CD4-positive, alpha-beta T cell (primary cell): ENCODE data around the gene RBBP9. TPM values are rescaled to one million over a fixed set of nuclear protein-coding genes. Genes with fewer than 3 reads are reported as not detected.

Experiments
- ATAC-seq: fragments of 200-7000 bp; cut with Tn5 transposase; one replicate; pipeline ENCODE4 v1.10.0; 2022; ENCODE audit warnings: mild to moderate bottlenecking; ENCODE audit not compliant: poor library complexity
- CTCF ChIA-PET: fragments of 350-600 bp; sonication (Branson Sonifier 250); formaldehyde crosslinking; loops from one replicate; lab custom pipeline; 2021; ENCODE audit warnings: antibody characterized with exemption, inconsistent platforms; lab: Charles Lee
- POLR2A ChIA-PET: fragments of 350-600 bp; sonication (Branson Sonifier 250); formaldehyde crosslinking; loops from one replicate; lab custom pipeline; 2021; ENCODE audit warnings: antibody characterized with exemption, inconsistent platforms; lab: Charles Lee
- DNase-seq, 14 experiments: peaks; one replicate each; pipeline ENCODE4 v3.0.0-alpha.2; 2013 to 2020; ENCODE audit warnings: mixed read lengths in 2 of 14
- H3K27ac ChIP-seq, 2 donors: one replicate each; pipeline versions ENCODE4 v1.5.1 to v1.7.0; 2013; ENCODE audit warnings: low read length in 2 of 2, low read depth in 1 of 2, mild to moderate bottlenecking in 1 of 2
- H3K27me3 ChIP-seq, 2 experiments: 1 replicate in 1 of 2; 2 replicates in 1 of 2; pipeline versions ENCODE4 v1.6.1 to v1.7.0; 2013; ENCODE audit warnings: low read length in 2 of 2, control low read depth in 1 of 2, mild to moderate bottlenecking in 1 of 2, moderate library complexity in 1 of 2; ENCODE audit not compliant: insufficient read depth in 2 of 2, control insufficient read depth in 1 of 2
- H3K36me3 ChIP-seq: one replicate; pipeline ENCODE4 v1.6.1; 2013; ENCODE audit warnings: low read length, control low read depth; ENCODE audit not compliant: insufficient read depth
- H3K4me1 ChIP-seq: one replicate; pipeline ENCODE4 v1.6.1; 2013; ENCODE audit warnings: low read length, control low read depth; ENCODE audit not compliant: insufficient read depth
- H3K4me3 ChIP-seq: one replicate; pipeline ENCODE4 v1.5.1; 2013; ENCODE audit warnings: mild to moderate bottlenecking, low read length, moderate library complexity
- H3K9me3 ChIP-seq, 2 experiments: 1 replicate in 1 of 2; 2 replicates in 1 of 2; pipeline versions ENCODE4 v1.6.1 to v1.7.0; 2013; ENCODE audit warnings: low read length in 2 of 2, mild to moderate bottlenecking in 2 of 2, control low read depth in 1 of 2, moderate library complexity in 1 of 2; ENCODE audit not compliant: control insufficient read depth in 1 of 2, insufficient read depth in 1 of 2
- H3K27ac Mint-ChIP-seq: one replicate; pipeline ENCODE4 v1.8.0; 2020; ENCODE audit warnings: mixed read lengths
- H3K27me3 Mint-ChIP-seq: one replicate; pipeline ENCODE4 v1.8.0; 2021; ENCODE audit warnings: mixed read lengths
- H3K36me3 Mint-ChIP-seq: one replicate; pipeline ENCODE4 v1.8.0; 2021; ENCODE audit warnings: low read depth, mixed read lengths
- H3K4me1 Mint-ChIP-seq: one replicate; pipeline ENCODE4 v1.8.0; 2021; ENCODE audit warnings: low read depth, mixed read lengths
- H3K4me3 Mint-ChIP-seq: one replicate; pipeline ENCODE4 v1.8.0; 2020; ENCODE audit warnings: mild to moderate bottlenecking, mixed read lengths
- H3K9me3 Mint-ChIP-seq: one replicate; pipeline ENCODE4 v1.8.0; 2020; ENCODE audit warnings: mixed read lengths
- CTCF ChIP-seq: fragments of 200-600 bp; IDR thresholded peaks from one replicate; pipeline ENCODE4 v1.8.0; 2022; ENCODE audit warnings: antibody characterized with exemption, mild to moderate bottlenecking
- intact Hi-C, 2 experiments: fragments of 100-400 bp; cut with DNase I in 1 of 2; cut with micrococcal nuclease in 1 of 2; formaldehyde crosslinking; loops; one replicate each; pipeline versions ENCODE4 v1.15.1 to v1.9.0; 2023 to 2025; cut with DNase I, micrococcal nuclease
- total RNA-seq, 174 experiments: library from RNA in 2 of 174; stranded (reverse) in 2 of 174; gene quantifications; one replicate each; pipeline ENCODE4 v1.2.3 and lab custom pipeline; 2021 to 2026

Gene RBBP9
- total RNA-seq, 2 experiments from 2014 or later: 1.6 to 2.1 TPM

GRCh38 chr20:18533978-18534644, 37.1 kb upstream of the RBBP9 start:
- H3K4me1 ChIP-seq: no peaks in the 10 kb centered on the region
- peaks cover 85% of the 10 kb centered on the region for H3K36me3 Mint-ChIP-seq
- no peaks in the 10 kb centered on the region for H3K4me1 Mint-ChIP-seq
- no peak for DNase-seq
- ChIA-PET POLR2A (no interaction called here), CTCF (no interaction called here)
- no peaks in the 10 kb centered on the region for H3K9me3 Mint-ChIP-seq
- H3K4me3 Mint-ChIP-seq: no peak overlapping the region
- no peak overlapping the region for H3K4me3 ChIP-seq
- TF ChIP-seq CTCF: no peak
- H3K27me3 Mint-ChIP-seq: no peaks in the 10 kb centered on the region
- no peak overlapping the region for H3K27ac ChIP-seq
- H3K9me3 ChIP-seq: no peaks in the 10 kb centered on the region
- H3K27me3 ChIP-seq: no peaks in the 10 kb centered on the region
- intact Hi-C loops: loop anchor here in 1 of 2 experiments (5.0 kb wide), 1 partner anchor 122 kb away; no protein-coding TSS in a partner anchor
- H3K27ac Mint-ChIP-seq: no peak overlapping the region
- ATAC-seq: no peak
- peaks cover 74% of the 10 kb centered on the region for H3K36me3 ChIP-seq

GRCh38 chr20:18533491-18533890, 36.5 kb upstream of the RBBP9 start:
- no peak overlapping the region for H3K4me3 ChIP-seq
- no peak overlapping the region for H3K27ac ChIP-seq
- H3K9me3 ChIP-seq: no peaks in the 10 kb centered on the region
- DNase-seq: no peak
- Mint-ChIP-seq H3K36me3 (peaks cover 91% of the 10 kb centered on the region), H3K4me3 (no peak overlapping the region), H3K4me1 (no peaks in the 10 kb centered on the region), H3K27me3 (no peaks in the 10 kb centered on the region), H3K9me3 (no peaks in the 10 kb centered on the region), H3K27ac (no peak overlapping the region)
- intact Hi-C loops: loop anchor here in 1 of 2 experiments (5.0 kb wide), 1 partner anchor 121 kb away; no protein-coding TSS in a partner anchor
- no peaks in the 10 kb centered on the region for H3K27me3 ChIP-seq
- CTCF ChIA-PET: no interaction called here
- ATAC-seq: no peak
- no peak for TF ChIP-seq CTCF
- H3K36me3 ChIP-seq: peaks cover 78% of the 10 kb centered on the region
- H3K4me1 ChIP-seq: no peaks in the 10 kb centered on the region
- POLR2A ChIA-PET: no interaction called here

GRCh38 chr20:18532626-18533025, 35.6 kb upstream of the RBBP9 start:
- no peaks in the 10 kb centered on the region for H3K4me1 Mint-ChIP-seq
- ATAC-seq (no peak), DNase-seq (no peak)
- Histone ChIP-seq H3K9me3 (no peaks in the 10 kb centered on the region), H3K27me3 (no peaks in the 10 kb centered on the region), H3K27ac (no peak overlapping the region), H3K4me1 (no peaks in the 10 kb centered on the region), H3K36me3 (peaks cover 84% of the 10 kb centered on the region), H3K4me3 (no peak overlapping the region)
- CTCF ChIA-PET: no interaction called here
- H3K9me3 Mint-ChIP-seq: no peaks in the 10 kb centered on the region
- POLR2A ChIA-PET: no interaction called here
- intact Hi-C loops: loop anchor here in 1 of 2 experiments (5.0 kb wide), 1 partner anchor 120 kb away; no protein-coding TSS in a partner anchor
- H3K27me3 Mint-ChIP-seq: no peaks in the 10 kb centered on the region
- no peak overlapping the region for H3K27ac Mint-ChIP-seq
- TF ChIP-seq CTCF: no peak
- H3K4me3 Mint-ChIP-seq: no peak overlapping the region
- peaks cover 97% of the 10 kb centered on the region for H3K36me3 Mint-ChIP-seq
